Glutamatergic neuron (in vitro differentiated cells): ENCODE data around the gene TCF7L2. TPM values are rescaled to one million over a fixed set of nuclear protein-coding genes. Genes with fewer than 3 reads are reported as not detected.

Source experiments
- DNase-seq: peaks from one replicate; pipeline ENCODE4 v3.0.0; 2022
- H3K27ac Mint-ChIP-seq: one replicate; pipeline ENCODE4 v1.8.0; 2020; ENCODE audit warnings: mild to moderate bottlenecking, mixed read lengths, inconsistent platforms; ENCODE audit not compliant: unreplicated experiment
- H3K27me3 Mint-ChIP-seq: one replicate; pipeline ENCODE4 v1.8.0; 2020; ENCODE audit warnings: mild to moderate bottlenecking, moderate library complexity, mixed read lengths, inconsistent platforms; ENCODE audit not compliant: unreplicated experiment
- H3K36me3 Mint-ChIP-seq: one replicate; pipeline ENCODE4 v1.8.0; 2020; ENCODE audit warnings: mild to moderate bottlenecking, mixed read lengths, inconsistent platforms; ENCODE audit not compliant: unreplicated experiment
- H3K4me1 Mint-ChIP-seq: one replicate; pipeline ENCODE4 v1.8.0; 2020; ENCODE audit warnings: mild to moderate bottlenecking, low read depth, mixed read lengths, inconsistent platforms; ENCODE audit not compliant: unreplicated experiment
- H3K4me3 Mint-ChIP-seq: one replicate; pipeline ENCODE4 v1.8.0; 2020; ENCODE audit warnings: mild to moderate bottlenecking, mixed read lengths, inconsistent platforms; ENCODE audit not compliant: unreplicated experiment
- H3K9me3 Mint-ChIP-seq: one replicate; pipeline ENCODE4 v1.8.0; 2020; ENCODE audit warnings: mild to moderate bottlenecking, moderate library complexity, mixed read lengths, inconsistent platforms; ENCODE audit not compliant: unreplicated experiment
- total RNA-seq: library from RNA; stranded (reverse); fragmentation: NEBNext Ultra II Directional; extraction: Animal tissue kit (Norgen Biotek cat#: 25700); gene quantifications from one replicate; pipeline ENCODE4 v1.2.1, GENCODE V29; 2021; ENCODE audit not compliant: unreplicated experiment
- TF ChIP-seq, protein P1 (sequence below): fragments of 200-600 bp; sonication (generic); IDR thresholded peaks from one replicate; pipeline ENCODE4 v1.5.0; 2021; ENCODE audit not compliant: partially characterized antibody, unreplicated experiment

Gene TCF7L2
- total RNA-seq, 1 donor from 2014 or later, result 5.0 TPM

- DNase-seq, result no peak
- TF ChIP-seq, protein P1, sequence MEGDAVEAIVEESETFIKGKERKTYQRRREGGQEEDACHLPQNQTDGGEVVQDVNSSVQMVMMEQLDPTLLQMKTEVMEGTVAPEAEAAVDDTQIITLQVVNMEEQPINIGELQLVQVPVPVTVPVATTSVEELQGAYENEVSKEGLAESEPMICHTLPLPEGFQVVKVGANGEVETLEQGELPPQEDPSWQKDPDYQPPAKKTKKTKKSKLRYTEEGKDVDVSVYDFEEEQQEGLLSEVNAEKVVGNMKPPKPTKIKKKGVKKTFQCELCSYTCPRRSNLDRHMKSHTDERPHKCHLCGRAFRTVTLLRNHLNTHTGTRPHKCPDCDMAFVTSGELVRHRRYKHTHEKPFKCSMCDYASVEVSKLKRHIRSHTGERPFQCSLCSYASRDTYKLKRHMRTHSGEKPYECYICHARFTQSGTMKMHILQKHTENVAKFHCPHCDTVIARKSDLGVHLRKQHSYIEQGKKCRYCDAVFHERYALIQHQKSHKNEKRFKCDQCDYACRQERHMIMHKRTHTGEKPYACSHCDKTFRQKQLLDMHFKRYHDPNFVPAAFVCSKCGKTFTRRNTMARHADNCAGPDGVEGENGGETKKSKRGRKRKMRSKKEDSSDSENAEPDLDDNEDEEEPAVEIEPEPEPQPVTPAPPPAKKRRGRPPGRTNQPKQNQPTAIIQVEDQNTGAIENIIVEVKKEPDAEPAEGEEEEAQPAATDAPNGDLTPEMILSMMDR, result no peak
- Mint-ChIP-seq H3K36me3 (no peaks in the 10 kb centered on the region), H3K27me3 (peaks cover 2% of the 10 kb centered on the region), H3K9me3 (no peaks in the 10 kb centered on the region), H3K4me1 (peaks cover 4% of the 10 kb centered on the region), H3K4me3 (no peak overlapping the region), H3K27ac (no peak overlapping the region)
These were observed 189.0 kb downstream of the TCF7L2 start for GRCh38 chr10:113138937-113139585.

- Mint-ChIP-seq H3K9me3 (no peaks in the 10 kb centered on the region), H3K4me3 (no peak overlapping the region), H3K27ac (no peak overlapping the region), H3K27me3 (peaks cover 2% of the 10 kb centered on the region), H3K36me3 (no peaks in the 10 kb centered on the region), H3K4me1 (peaks cover 3% of the 10 kb centered on the region)
- no peak for DNase-seq
- TF ChIP-seq, protein P1, result no peak
These were observed 189.7 kb downstream of the TCF7L2 start for GRCh38 chr10:113139699-113140098.

DNA sequence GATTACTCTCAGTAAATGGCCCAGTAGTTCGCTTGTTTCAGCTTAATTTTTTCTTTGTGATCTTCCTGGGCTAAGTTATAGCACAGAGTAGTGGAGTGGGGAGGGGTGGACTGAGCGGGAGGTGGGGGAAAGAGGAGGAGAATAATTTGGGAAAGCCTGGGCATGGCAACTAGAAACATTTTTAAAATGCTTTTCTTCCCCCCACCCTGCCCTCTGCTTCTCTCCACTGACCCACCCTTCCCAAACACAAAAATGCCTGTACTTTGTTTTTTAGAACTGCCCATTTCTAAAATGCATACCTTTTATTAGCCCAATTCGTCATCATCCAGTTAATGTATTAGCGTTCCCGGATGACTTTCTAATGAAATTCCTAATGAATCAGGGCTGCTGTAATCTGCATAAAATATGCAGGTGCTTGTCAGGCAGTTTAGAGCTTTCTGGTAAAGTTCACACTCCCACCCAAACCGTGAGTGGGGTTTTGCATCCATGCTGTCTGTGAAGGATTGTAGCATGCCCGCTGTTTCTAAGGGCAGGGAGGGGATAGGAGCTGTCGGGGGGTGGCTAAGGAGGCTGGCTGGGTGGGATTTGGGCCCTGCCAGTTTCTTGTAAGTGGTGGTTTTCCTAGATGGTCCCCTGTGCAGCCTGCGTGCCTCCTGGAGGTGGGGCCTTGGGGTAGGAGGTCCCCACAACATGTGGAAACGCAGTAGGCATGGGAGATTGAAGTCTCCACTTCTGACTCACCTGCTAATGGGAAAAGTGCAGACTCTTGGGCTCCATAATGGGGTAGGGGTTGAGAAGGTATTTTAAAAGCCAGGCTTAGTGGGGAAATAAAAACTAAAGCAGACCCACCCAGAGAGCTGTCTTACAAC, 190.3 kb downstream of the TCF7L2 start:
- H3K36me3 Mint-ChIP-seq, result no peaks in the 10 kb centered on the region
- no peaks in the 10 kb centered on the region for H3K9me3 Mint-ChIP-seq
- TF ChIP-seq, protein P1, result no peak
- no peak overlapping the region for H3K27ac Mint-ChIP-seq
- H3K4me3 Mint-ChIP-seq, result no peak overlapping the region
- DNase-seq, result no peak
- peaks cover 2% of the 10 kb centered on the region for H3K27me3 Mint-ChIP-seq
- peaks cover 3% of the 10 kb centered on the region for H3K4me1 Mint-ChIP-seq

DNA sequence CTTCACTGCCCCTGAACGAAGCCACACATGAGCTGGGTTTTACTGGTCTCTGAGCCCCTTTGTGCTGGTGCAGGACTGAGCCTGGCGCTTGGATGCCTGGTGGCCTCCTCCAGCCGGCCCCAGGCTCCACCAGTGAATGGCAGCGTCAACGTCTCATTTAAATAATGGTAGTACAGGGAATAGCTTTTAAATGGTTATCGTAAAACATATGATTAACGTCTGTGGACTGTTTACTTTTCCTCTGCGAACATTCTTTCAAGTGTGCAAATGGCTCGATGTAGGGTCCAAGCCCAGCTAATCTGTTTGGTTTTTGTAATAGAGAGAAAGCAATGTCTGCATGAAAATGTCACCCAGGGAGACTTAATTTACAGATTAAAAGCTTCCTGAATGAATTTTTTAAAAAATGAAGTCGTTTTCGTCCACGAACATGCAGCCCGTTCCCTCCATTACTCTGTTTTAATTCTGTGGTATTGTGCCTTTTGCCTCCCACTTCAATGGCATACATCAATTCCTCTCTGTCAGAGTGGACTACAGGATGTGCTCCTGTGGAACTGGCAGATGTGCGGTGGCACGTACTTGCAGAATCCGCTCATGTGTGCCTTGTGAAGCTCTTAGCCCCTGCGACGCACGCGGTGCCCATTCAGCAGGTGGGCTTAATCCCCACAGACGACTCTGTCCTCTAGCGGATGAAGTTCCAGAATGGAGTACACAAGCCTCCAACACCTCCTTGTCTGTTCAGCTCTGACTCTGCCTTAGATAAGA, 192.7 kb downstream of the TCF7L2 start:
- no peaks in the 10 kb centered on the region for H3K9me3 Mint-ChIP-seq
- no peak overlapping the region for H3K4me3 Mint-ChIP-seq
- DNase-seq, result no peak
- peaks cover 2% of the 10 kb centered on the region for H3K27me3 Mint-ChIP-seq
- TF ChIP-seq, protein P1, result no peak
- no peaks in the 10 kb centered on the region for H3K36me3 Mint-ChIP-seq
- peaks cover 6% of the 10 kb centered on the region for H3K4me1 Mint-ChIP-seq
- no peak overlapping the region for H3K27ac Mint-ChIP-seq
